GM12865 (cell line): ENCODE data around the gene BBOX1.
"Not testable (repeated sequence)": the region's sequence is repeated elsewhere in the genome, so short reads cannot be mapped to it uniquely, and the experiment has no call there.

Experiments
- DNase-seq: peaks from one replicate; pipeline ENCODE4 v3.0.0; 2010; ENCODE audit warnings: low read depth
- H3K4me3 ChIP-seq: 2 replicates; pipeline ENCODE4 v1.5.1; 2011; ENCODE audit warnings: mild to moderate bottlenecking, low read depth, low read length, control low read depth
- CTCF ChIP-seq: IDR thresholded peaks from 2 replicates; pipeline ENCODE4 v1.5.1; 2011; ENCODE audit warnings: low read length, control low read depth, low read depth, inconsistent platforms; ENCODE audit not compliant: insufficient read depth; ENCODE audit errors: missing control alignments

BBOX1 gene

GRCh38 chr11:27173545-27173944 is 132.9 kb downstream of the BBOX1 start:
- H3K4me3 ChIP-seq = no peak overlapping the region
- TF ChIP-seq CTCF = no peak
- DNase-seq = no peak

GRCh38 chr11:27174021-27174420 is 133.4 kb downstream of the BBOX1 start:
- TF ChIP-seq CTCF = no peak
- H3K4me3 ChIP-seq = no peak overlapping the region
- DNase-seq = no peak

DNA sequence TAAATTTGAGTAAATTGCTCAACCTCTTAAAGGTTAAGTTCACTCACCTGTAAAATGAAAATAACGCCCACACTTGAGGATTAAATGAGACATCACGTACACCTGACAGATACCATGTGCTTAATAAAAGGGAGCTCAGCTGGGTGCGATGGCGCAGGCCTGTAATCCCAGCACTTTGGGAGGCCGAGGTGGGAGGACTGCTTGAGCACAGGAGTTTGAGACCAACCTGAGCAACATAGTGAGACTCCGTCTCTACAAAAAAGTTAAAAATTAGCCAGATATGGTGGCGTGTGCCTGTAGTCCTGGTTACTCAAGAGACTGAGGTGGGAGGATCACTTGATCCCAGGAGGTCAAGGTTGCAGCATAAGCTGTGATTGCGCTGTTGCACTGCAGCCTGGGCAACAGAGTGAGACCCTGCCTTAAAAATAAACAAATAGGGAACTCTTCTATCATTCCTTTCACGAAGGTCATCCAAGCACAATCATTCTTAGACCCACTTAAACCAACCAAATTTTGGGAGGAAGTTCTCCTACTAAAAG is 134.1 kb downstream of the BBOX1 start:
- TF ChIP-seq CTCF = no peak
- DNase-seq = no peak
- no peak overlapping the region for H3K4me3 ChIP-seq

GRCh38 chr11:27175562-27175961 is 134.9 kb downstream of the BBOX1 start:
- H3K4me3 ChIP-seq, DNase-seq: not testable (repeated sequence)
